ENCODE results near the gene CREB1. TPM values are rescaled to one million over a fixed set of nuclear protein-coding genes. Genes with fewer than 3 reads are reported as not detected.

CREB1 gene
- total RNA-seq, 1 donor from 2014 or later: 111 TPM

GRCh38 chr2:207616185-207616584, 86.4 kb downstream of the CREB1 start:
- TF ChIP-seq, protein P1, sequence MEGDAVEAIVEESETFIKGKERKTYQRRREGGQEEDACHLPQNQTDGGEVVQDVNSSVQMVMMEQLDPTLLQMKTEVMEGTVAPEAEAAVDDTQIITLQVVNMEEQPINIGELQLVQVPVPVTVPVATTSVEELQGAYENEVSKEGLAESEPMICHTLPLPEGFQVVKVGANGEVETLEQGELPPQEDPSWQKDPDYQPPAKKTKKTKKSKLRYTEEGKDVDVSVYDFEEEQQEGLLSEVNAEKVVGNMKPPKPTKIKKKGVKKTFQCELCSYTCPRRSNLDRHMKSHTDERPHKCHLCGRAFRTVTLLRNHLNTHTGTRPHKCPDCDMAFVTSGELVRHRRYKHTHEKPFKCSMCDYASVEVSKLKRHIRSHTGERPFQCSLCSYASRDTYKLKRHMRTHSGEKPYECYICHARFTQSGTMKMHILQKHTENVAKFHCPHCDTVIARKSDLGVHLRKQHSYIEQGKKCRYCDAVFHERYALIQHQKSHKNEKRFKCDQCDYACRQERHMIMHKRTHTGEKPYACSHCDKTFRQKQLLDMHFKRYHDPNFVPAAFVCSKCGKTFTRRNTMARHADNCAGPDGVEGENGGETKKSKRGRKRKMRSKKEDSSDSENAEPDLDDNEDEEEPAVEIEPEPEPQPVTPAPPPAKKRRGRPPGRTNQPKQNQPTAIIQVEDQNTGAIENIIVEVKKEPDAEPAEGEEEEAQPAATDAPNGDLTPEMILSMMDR (IDR thresholded peaks at IDR 0.05; ENCODE audit: unreplicated experiment): no peak

DNA sequence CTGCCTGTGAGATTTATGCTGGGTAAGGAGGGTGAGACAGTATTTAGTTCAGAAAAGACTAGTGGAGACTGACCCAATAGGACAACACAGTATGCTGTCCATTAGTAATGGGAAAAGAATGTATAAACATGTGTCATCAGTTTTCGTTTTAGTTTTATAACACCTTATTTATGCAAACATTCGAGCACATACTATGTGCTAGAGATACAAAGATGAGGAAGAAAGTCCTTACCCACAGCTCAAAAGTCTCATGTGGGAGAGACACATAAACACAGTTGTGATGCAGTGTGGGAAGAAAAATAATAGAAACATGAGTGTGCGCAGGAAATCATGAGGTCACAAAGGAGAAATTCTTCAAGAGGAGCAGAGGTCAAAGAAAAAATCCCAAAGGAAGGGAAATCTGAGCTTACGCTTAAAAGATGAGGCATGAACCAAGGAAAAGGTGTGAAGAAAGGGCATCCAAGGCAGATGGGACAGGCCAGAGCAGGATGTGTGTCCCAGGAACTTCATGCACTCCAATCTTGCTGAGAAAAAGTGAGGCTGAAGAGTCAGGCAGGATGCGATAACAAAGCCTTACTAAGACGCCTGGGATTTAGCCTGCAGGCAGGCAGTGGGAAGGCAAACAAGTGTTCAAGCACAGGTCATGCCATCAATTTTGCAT, 87.4 kb downstream of the CREB1 start:
- Mint-ChIP-seq H3K9me3 (ENCODE audit: low read depth) (no peaks in the 10 kb centered on the region), H3K27ac (no peak overlapping the region), H3K4me3 (ENCODE audit: low read depth) (no peak overlapping the region), H3K36me3 (ENCODE audit: insufficient read depth) (peaks cover 26% of the 10 kb centered on the region), H3K27me3 (no peaks in the 10 kb centered on the region), H3K4me1 (ENCODE audit: low read depth) (peaks cover 3% of the 10 kb centered on the region)
- DNase-seq (ENCODE audit: low spot score, unreplicated experiment): no peak
- TF ChIP-seq, protein P1 (IDR thresholded peaks at IDR 0.05; ENCODE audit: unreplicated experiment): no peak

More at GRCh38 chr2:207616185-207616584, 86.4 kb downstream of the CREB1 start:
- DNase-seq (ENCODE audit: low spot score, unreplicated experiment): no peak
- Mint-ChIP-seq H3K36me3 (ENCODE audit: insufficient read depth) (peaks cover 24% of the 10 kb centered on the region), H3K9me3 (ENCODE audit: low read depth) (no peaks in the 10 kb centered on the region), H3K4me1 (ENCODE audit: low read depth) (peaks cover 3% of the 10 kb centered on the region), H3K27me3 (no peaks in the 10 kb centered on the region), H3K27ac (no peak overlapping the region), H3K4me3 (ENCODE audit: low read depth) (no peak overlapping the region)

DNA sequence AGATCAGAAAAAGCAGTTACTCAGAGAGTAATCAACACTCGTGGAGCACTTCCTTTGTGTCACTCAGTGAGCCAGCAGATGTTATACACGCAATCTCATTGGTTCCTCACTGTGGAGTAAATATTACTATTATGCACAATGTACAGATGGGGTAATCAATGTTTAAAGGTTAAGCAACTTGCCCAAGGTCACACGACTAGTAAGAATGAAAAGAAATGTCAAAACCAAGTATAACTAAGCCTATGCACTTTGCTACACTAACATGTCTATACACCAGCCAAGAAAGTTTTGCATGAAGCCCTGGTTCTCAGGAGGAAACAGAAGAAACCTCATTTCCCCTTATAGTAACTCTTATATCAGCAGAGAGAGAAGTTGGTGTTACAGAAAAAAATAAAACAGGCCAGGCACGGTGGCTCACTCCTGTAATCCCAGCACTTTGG, 90.0 kb downstream of the CREB1 start:
- Mint-ChIP-seq H3K27ac (no peak overlapping the region), H3K27me3 (no peaks in the 10 kb centered on the region), H3K4me3 (ENCODE audit: low read depth) (no peak overlapping the region), H3K4me1 (ENCODE audit: low read depth) (peaks cover 11% of the 10 kb centered on the region), H3K9me3 (ENCODE audit: low read depth) (no peaks in the 10 kb centered on the region), H3K36me3 (ENCODE audit: insufficient read depth) (peaks cover 20% of the 10 kb centered on the region)
- no peak for DNase-seq (ENCODE audit: low spot score, unreplicated experiment)
- TF ChIP-seq, protein P1 (IDR thresholded peaks at IDR 0.05; ENCODE audit: unreplicated experiment): no peak

GRCh38 chr2:207621501-207622039, 91.8 kb downstream of the CREB1 start:
- Mint-ChIP-seq H3K9me3 (ENCODE audit: low read depth) (no peaks in the 10 kb centered on the region), H3K27ac (no peak overlapping the region), H3K4me1 (ENCODE audit: low read depth) (peaks cover 11% of the 10 kb centered on the region), H3K27me3 (no peaks in the 10 kb centered on the region), H3K4me3 (ENCODE audit: low read depth) (no peak overlapping the region), H3K36me3 (ENCODE audit: insufficient read depth) (peaks cover 13% of the 10 kb centered on the region)
- no peak for DNase-seq (ENCODE audit: low spot score, unreplicated experiment)
- TF ChIP-seq, protein P1 (IDR thresholded peaks at IDR 0.05; ENCODE audit: unreplicated experiment): no peak

DNA sequence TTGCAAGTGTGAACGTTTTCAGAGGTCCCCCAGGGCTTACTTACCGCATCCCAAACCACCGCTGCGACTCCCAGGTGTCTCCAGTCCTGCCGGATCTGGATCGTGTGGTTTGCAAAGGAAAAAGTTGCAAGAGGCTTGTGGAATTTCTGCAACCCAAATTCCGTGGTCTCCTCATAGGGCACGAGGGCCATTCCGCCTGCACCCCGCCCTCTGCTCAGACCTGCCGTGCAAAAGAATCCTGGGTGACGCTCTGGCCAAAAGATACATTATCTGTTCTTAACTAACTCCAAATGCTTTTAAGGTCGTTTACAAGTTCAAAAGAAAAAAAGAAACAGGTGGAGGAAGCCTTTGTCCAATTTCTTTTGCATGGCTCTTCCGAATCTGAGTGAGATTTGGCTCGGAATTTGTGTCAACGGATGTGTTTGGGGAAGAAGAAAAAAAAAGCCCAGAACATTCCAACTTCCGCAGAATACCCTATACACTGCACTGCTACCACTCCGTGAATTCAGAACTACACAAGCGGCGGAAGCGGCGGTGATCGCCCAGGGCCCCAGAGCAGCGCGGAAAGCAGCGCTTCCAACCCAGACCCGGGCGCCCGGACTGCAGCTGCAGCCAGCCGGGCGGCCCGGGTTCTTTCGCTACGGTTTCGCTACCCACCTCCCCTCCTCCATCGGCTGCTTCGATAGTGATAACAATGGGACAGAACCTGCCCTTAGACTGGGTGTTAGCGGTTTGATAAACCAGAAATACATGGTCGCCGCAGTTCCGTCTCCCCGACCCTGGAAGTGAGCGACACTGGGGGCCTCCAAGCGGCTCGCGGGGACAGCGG, 94.6 kb downstream of the CREB1 start:
- peak; percentile 51 for DNase-seq (ENCODE audit: low spot score, unreplicated experiment)
- Mint-ChIP-seq H3K4me1 (ENCODE audit: low read depth) (peaks cover 8% of the 10 kb centered on the region), H3K36me3 (ENCODE audit: insufficient read depth) (peaks cover 5% of the 10 kb centered on the region), H3K9me3 (ENCODE audit: low read depth) (no peaks in the 10 kb centered on the region), H3K4me3 (ENCODE audit: low read depth) (peak overlapping the region; percentile 91), H3K27me3 (peaks cover 6% of the 10 kb centered on the region), H3K27ac (peak overlapping the region; percentile 97)
- TF ChIP-seq, protein P1 (IDR thresholded peaks at IDR 0.05; ENCODE audit: unreplicated experiment): no peak

Data from progenitor cell of endocrine pancreas (in vitro differentiated cells).